ENCODE measurements around the gene PPP6R2.

PPP6R2 gene

GRCh38 chr22:50342651-50343540 is at the start of gene PPP6R2:
TSS of gene PPP6R2 (plus strand) at chr22:50343327. CDS start at chr22:50393909, 50,582 bp downstream.
- H3K4me3 ChIP-seq (ENCODE audit: low read length): peak within 1 kb of the TSS; percentile 69
- DNase-seq (ENCODE audit: low read depth): no peak
- TF ChIP-seq CTCF (conservative IDR thresholded peaks at IDR 0.05; ENCODE audit: low read depth, low read length): no peak

GRCh38 chr22:50293441-50294318 is 49.4 kb upstream of the PPP6R2 start:
- H3K4me3 ChIP-seq (ENCODE audit: low read length): peak overlapping the region; percentile 52
- TF ChIP-seq CTCF (conservative IDR thresholded peaks at IDR 0.05; ENCODE audit: low read depth, low read length): no peak
- peak; percentile 86 for DNase-seq (ENCODE audit: low read depth)

- no peak overlapping the region for H3K4me3 ChIP-seq (ENCODE audit: low read length)
- TF ChIP-seq CTCF (conservative IDR thresholded peaks at IDR 0.05; ENCODE audit: low read depth, low read length): no peak
- no peak for DNase-seq (ENCODE audit: low read depth)
Observed at GRCh38 chr22:50294319-50294656, 48.8 kb upstream of the PPP6R2 start.

- TF ChIP-seq CTCF (conservative IDR thresholded peaks at IDR 0.05; ENCODE audit: low read depth, low read length): no peak
- no peak for DNase-seq (ENCODE audit: low read depth)
- no peak overlapping the region for H3K4me3 ChIP-seq (ENCODE audit: low read length)
Observed at GRCh38 chr22:50296658-50297490, 46.3 kb upstream of the PPP6R2 start.

- H3K4me3 ChIP-seq (ENCODE audit: low read length): no peak overlapping the region
- TF ChIP-seq CTCF (conservative IDR thresholded peaks at IDR 0.05; ENCODE audit: low read depth, low read length): no peak
- DNase-seq (ENCODE audit: low read depth): no peak
Observed at GRCh38 chr22:50297510-50298265, 45.4 kb upstream of the PPP6R2 start.

- no peak overlapping the region for H3K4me3 ChIP-seq (ENCODE audit: low read length)
- no peak for DNase-seq (ENCODE audit: low read depth)
- TF ChIP-seq CTCF (conservative IDR thresholded peaks at IDR 0.05; ENCODE audit: low read depth, low read length): no peak
Observed at GRCh38 chr22:50298266-50298637, 44.9 kb upstream of the PPP6R2 start.
